Hematopoietic multipotent progenitor cell (in vitro differentiated cells): ENCODE results near the gene GRSF1. TPM values are rescaled to one million over a fixed set of nuclear protein-coding genes. Genes with fewer than 3 reads are reported as not detected.
"Not testable (repeated sequence)": the region's sequence is repeated elsewhere in the genome, so short reads cannot be mapped to it uniquely, and the experiment has no call there.

Experiments
- DNase-seq, 3 donors: peaks; one replicate each; pipeline ENCODE4 v3.0.0-alpha.2; 2011 to 2015; ENCODE audit warnings: low read depth in 2 of 3, low spot score in 2 of 3
- total RNA-seq: library from RNA; depleted of rRNA; stranded (reverse); fragments of >200 nt; gene quantifications from one replicate; pipeline ENCODE4 v1.2.3, GENCODE V29; 2012

GRSF1 gene, protein sequence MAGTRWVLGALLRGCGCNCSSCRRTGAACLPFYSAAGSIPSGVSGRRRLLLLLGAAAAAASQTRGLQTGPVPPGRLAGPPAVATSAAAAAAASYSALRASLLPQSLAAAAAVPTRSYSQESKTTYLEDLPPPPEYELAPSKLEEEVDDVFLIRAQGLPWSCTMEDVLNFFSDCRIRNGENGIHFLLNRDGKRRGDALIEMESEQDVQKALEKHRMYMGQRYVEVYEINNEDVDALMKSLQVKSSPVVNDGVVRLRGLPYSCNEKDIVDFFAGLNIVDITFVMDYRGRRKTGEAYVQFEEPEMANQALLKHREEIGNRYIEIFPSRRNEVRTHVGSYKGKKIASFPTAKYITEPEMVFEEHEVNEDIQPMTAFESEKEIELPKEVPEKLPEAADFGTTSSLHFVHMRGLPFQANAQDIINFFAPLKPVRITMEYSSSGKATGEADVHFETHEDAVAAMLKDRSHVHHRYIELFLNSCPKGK
- total RNA-seq = 29.4 TPM

DNA sequence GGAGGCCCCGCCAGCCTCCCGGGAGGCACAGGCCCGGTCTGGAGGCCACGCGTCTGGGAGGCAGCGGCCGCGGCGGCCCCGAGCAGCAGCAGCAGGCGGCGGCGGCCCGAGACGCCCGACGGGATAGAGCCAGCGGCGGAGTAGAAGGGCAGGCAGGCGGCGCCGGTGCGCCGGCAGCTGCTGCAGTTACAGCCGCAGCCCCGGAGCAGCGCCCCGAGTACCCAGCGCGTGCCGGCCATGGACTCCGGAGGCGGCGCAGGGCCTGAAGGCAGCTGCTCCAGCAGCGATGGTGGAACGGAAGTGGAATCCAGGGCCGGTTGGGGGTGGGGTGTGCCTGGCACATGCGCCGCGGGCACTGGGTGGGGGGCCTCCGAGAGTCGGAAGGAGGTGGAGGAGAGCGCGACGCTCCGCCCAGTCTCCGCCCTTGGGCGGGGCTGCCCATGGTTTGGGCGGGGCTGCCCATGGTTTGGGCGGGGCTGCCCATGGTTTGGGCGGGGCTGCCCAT is at the start of gene GRSF1:
TSS of gene GRSF1 (minus strand) at position 302 of the 505 bp plus-strand sequence. CDS start at position 239, 63 bp downstream.
- peak; percentile 86 to 94 (median 93) for DNase-seq

DNA sequence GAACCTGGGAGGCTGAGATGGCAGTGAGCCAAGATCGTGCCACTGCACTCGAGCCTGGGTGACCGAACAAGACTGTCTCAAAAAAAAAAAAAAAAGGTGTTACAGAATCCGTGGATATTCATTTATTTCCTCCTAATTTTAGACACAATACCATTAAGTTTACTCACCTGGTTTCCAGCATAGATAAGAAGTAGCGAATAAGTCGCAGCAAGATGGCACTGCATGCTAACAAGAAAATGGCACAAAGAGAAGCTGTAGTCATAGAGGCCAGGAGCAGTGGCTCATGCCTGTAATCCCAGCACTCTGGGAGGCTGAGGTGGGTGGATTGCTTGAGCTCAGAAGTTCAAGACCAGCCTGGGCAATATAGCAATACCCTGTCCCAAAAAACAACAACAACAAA is 45.5 kb upstream of the GRSF1 start:
- no peak for DNase-seq

DNA sequence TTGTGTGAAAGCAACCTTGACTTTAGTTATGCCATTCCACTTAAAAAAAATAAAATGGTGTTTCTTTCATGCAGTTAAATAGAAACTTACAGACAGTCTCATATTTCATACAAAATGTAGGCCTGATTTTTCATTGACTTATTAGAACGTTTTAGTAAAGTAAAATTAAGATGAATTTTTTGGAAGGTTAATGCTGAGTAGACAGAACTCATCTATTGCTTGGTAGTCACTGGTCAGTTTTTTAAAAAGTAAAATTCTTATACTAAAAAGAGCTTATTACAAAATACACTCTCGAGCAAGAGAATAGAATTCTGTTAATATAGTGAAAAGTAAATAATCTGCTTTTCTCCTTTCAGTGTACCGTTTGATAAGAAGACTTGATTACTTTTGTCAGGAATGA is 41.0 kb upstream of the GRSF1 start:
- DNase-seq = no peak

DNA sequence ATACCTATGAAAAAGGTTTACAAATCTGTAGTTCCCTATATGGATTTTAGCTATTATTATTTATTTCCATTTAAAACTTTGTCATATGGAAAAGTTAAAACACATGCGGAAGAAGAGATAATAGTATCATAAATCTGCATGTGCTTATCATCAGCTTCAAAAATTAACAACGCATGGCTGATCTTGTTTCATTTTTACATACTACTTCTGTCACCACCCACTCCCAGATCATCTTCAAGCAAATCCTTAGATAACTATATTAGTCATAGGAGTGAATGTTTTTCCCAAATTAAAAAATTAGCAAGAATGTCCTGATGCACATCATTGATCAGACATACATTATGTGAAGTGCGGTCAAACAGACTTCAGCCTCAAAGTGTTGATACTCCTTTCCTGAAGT is 37.9 kb upstream of the GRSF1 start:
- DNase-seq = no peak

DNA sequence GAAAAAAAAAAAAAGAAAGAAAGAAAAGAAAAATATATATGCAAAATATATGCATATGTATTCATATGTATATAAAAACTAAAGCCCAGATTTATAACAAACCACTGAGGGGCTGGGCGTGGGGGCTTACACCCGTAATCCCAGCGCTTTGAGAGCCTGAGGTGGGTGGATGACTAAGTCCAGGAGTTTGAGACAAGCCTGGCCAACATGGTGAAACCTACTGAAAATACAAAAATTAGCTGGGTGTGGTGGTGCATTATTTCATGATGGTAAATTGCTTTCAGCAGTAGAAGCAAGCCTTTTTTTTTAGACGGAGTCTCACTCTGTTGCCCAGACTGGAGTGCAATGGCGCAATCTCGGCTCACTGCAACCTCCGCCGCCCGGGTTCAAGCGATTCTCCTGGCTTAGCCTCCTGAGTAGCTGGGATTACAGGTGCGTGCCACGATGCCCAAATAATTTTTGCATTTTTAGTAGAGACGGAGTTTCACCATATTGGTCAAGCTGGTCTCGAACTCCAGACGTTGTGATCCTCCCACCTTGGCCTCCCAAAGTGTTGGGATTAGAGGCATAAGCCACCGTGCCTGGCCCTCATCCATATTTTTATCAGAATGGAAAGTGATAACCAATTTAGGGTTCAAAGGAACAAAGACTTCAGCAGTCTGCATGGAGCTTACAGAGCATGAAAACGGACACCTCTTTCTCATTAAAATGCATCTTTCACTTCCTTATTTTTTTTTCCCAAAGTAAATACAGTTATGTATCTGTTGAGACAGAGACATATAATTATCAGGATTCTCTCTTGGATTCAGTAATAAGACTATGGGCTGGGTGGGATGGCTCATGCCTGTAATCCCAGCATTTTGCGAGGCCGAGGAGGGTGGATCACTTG is 34.8 kb upstream of the GRSF1 start:
- DNase-seq = no peak

DNA sequence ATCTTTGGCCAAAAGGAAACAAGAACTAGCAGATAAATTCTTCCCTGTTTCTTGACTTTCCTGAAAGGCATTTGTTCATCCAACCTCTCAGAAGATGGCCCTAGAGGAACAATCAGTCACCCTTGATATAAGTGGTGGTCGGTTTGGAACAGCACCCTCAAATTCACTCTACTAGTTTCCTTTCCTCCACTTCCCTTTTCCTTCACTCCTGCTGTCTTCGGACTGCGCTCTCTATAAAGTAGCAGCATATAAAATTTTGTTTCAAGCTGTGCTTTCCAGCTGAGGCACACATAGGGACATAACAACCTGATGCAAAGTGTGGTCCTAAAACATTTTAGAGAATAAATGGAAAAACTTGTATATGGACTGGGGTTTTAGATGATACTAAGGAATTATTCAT is 33.5 kb upstream of the GRSF1 start:
- no peak for DNase-seq

DNA sequence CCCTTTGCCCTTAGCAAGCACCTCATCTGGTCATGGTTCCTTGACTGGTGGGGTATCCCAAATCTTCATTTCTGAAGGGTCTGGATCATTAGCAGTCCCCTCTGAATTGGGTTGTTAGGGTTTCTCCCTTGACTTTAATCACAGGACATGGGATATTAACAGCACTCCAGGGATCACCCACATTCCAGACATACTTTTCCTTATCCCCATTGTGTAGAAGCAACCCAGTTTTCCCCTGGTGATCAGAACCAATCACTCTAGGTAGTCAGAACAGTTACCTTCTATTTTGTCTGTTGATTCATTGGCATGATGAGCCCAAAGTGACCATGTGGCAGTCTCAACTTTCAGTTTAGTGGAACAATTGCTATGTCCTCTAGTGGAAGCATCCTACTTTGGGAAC is 29.1 kb upstream of the GRSF1 start:
- no peak for DNase-seq

DNA sequence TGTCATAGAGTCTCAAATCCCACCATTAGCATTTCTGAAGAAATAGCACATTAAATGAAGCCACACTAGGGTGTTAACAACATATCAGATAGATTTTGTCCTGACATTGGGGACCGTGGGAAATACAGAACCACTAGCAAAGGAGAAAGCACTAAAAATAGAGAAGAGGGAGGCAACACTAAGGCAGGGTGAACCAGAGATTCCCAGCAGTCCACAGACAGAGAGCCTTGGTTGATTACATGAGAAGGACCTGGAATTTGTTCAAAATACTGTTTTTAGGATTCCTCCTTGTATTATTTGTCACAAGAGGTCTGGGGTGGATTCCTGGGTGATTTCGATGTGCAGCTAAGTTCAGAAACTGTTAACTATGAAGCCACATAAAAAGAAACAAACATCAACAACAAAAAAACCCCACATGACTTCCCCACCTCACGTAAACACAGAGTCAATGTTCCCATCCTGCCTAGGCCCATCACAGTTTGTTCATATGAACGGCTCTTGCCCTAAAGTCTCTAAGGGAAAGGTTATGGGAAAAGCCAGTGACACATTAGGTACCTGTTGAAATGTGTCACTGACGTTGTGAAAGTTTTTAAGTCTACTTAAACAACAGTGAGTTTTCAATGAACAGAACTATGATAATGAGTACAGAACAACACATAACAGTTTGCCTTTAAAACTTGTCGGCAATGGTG is 23.6 kb upstream of the GRSF1 start:
- no peak for DNase-seq

DNA sequence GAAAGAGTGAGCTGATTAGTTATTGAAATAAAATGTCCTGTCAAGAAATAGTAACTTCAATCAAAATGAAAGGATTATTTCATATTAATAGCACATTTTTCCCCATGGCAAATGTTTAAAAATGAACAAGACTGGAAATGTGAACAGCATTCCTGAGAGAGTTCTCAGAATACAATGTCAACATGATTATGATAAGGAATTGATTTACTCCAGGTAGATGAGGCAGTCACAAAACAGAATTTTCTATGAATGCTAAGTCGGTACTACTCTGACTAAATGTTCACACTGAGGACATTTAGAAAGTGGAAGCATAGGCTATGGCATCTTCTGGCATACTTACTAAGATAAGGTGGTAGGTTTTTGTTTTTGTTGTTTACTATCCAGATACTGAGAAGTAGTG is 19.4 kb upstream of the GRSF1 start:
- DNase-seq = no peak

DNA sequence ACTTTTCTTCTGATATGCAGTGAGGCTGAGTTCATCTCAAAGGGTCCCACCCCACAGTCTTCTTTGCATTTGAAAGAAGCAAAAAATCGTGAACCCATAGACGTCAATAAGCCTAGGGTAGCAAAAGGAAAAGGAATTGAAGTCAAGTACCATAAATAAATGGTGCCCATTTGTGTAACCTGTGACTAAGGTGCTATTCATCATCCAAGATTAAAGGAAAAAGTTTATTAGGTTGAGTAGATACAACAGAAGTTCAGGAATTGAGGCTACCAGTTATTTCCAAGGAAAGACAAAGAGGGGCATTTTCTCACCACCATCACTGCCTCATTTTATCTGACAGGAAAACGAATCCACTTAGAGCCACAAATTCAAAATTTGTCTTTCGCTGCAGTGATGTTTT is 18.8 kb upstream of the GRSF1 start:
- DNase-seq = no peak

DNA sequence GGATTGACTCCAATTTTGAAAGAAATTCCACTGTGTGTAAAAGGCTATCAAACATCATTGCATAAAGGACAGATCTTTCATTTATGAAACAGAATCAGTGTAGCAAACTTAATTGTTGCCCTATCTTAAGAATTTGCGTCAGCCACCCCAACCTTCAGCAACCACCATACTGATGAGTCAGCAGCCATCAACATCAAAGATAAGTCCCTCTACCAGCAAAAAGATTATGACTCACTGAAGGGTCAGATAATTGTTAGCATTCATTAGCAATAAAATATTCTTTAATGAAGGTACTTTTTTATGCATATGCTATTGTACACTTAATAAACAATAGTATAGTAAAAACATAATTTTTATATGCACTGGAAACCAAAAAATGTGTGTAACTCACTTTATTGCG is 15.8 kb upstream of the GRSF1 start:
- no peak for DNase-seq

DNA sequence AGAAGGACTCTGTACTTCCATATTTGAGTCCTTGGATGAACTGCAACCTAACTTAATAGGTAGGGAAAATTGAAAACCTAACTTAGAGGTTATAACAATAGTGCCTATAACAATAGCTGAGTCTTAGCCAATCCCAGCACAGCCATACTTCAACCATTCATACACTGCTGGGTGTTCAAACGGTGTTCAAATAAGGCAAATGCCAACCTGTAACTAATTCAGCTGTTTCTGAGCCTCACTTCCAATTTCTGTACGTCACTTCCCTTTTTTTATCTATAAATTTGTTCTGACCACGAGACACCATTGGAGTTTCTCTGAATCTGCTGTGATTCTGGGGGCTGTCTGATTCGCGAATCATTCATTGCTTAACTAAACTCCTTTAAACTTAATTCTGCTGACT is 9.6 kb upstream of the GRSF1 start:
- peak in 1 of 3 donors; percentile 42 for DNase-seq

DNA sequence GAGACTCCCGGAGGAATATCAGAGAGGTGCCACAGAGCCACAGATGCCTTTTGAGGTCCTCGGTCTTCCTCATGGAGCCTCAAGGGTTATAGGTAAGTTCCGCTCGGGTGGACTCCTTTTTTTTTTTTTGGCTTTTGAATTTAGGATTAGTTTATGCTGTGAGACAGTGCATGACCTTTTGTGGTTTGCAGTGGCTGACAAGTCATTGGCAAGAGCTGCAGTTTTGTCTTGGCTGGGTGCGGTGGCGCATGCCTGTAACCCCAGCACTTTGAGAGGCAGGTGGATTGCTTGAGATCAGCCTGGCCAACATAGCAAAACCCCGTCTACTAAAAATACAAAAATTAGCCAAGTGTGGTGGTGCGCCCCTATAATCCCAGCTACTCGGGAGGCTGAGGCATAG is 4.5 kb upstream of the GRSF1 start:
- DNase-seq = no peak

DNA sequence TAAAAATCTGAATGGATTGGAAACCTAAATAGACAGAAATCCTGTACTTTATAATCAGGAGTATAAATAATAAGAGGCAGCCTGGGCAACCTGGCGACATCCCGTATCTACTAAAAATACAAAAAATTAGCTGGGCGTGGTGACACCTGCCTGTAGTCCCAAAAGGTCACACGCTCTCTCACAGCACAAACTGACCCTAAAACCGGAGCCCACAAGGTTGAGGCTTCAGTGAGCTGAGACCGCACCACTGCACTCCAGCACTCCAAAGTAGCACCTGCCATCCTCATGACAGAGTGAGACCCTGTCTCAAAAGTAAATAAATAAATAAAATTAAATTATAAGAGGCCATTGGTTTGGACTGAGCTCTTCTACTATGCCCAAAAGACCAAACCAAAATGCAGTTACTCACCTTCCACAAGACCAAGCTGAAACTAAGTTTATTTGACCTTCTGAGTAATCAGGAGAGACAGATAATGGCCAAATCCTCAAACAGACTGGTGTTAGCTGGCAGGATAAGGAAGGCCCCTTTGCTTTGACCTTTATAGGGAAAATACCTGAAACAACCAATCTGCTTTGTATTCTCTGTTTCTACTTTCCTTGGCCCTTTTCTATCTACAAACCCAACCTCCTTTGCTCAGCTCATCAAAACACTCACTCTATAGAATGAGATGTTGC is 3.2 kb upstream of the GRSF1 start:
- no peak for DNase-seq

DNA sequence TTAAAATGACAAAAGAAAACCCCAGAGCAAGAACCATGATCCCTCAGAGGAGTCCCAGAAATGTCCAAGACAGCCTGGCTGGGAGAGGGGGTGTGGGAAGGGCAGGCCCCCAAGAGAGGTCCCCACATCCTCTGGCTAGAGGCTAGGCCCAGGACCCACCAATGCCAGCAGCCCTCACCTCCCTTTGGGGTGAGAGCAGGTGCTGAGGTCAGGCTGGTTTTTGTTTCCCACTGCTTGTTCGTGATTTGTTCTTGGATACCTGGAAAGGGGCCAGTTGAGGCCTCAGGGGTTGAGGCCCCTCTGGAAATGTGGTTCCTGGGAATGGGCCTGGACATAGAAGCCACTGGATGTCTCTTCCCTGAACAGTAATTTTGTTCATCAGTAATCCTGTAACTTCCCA is 2.3 kb upstream of the GRSF1 start:
- DNase-seq = no peak

DNA sequence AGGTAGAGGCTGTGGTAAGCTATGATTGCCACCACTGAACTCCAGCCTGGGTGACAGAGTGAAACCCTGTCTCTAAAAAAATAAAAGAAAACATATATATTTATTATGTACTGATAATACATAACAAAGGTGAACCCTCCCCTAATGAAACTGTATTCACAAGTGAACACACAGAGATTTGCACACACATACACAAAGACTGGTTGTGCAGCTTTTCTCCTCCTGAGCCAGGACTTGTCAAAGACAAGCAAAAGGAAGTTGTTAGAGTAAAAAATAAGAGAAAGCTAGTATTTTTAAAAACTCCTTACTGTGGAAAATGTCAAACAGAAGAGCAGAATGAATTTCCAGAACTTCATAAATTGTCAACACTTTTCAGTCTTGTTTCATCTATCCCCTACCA is 1.5 kb upstream of the GRSF1 start:
- DNase-seq = no peak

DNA sequence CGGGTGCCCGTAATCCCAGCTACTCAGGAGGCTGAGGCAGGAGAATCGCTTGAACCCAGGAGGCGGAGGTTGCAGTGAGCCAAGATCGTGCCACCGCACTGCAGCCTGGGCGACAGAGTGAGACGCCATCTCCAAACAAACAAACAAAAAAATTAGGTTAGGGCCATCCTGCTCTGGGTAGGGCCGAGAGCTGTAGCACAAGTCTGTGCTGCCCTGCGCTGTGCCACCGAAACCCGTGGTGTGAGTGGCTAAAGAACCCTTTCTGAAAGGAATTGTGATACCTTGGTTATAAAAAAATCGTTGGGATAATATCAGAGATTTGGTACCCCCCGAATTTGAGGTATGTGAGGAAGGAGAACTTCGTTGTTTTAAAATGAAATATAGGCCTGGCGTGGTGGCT is 941 bp upstream of the GRSF1 start:
- DNase-seq = not testable (repeated sequence)

DNA sequence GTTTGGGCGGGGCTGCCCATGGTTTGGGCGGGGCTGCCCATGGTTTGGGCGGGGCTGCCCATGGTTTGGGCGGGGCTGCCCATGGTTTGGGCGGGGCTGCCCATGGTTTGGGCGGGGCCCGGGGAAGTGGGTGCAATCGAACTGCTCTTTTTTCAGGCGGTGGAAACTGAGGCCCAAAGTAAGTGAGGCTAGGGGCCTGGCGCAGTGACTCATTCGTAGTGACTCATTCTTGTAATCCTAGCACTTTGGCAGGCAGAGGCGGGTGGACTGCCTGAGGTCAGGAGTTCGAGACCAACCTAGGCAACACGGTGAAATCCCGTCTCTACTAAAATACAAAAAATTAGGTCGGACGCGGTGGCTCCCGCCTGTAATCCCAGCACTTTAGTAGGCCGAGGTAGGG is 447 bp upstream of the GRSF1 start:
- peak; percentile 38 to 46 (median 39) for DNase-seq

DNA sequence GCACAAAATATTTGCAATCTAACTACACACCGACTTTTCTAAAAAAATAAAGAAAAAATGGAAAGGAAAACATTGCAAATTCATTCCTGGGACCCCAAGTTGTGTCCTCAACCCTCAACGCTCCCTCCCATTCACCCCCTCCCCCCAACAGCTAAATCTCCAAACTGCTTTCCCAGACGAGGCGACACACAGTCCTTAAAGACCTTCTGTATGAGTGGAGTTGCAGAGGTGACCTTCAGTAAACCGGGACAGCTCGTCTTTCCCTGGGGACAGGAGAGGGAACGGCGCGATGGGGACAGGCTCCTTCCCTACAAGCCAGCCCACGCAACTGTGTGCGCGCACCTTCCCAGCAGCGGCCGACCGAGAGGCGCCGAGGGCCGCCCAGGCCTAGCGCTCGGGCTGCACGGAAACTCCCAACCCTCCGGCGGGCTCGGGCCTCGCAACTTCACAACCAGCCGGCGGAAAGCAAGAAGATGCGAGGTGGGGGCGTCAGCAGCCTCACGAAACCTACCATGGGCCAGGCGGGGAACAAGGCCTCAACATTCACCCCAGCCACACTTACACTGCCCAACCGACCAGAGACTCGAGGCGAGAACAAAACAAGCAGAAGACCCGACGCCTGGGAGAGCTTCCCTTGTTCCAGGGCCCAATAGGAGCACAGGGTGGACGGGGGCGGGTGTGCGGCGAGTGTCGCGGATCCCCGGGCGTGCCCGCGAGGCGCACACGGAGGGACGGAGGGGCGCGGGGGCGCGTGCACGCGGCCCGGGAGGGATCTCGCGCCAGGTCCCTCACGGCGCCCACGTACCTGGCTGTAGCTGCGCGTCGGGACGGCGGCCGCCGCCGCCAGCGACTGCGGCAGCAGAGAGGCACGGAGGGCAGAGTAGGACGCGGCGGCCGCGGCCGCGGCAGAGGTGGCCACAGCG is 763 bp downstream of the GRSF1 start:
- peak; percentile 47 to 81 (median 78) for DNase-seq
